Epithelial cell of esophagus (primary cell): ENCODE results near the gene CCL23.

ENCODE experiments used
- DNase-seq: peaks from one replicate; pipeline ENCODE4 v3.0.0; 2010; ENCODE audit warnings: low read depth
- H3K4me3 ChIP-seq: 2 replicates; pipeline ENCODE4 v1.5.1; 2011; ENCODE audit warnings: mild to moderate bottlenecking, low read length, control low read depth
- TF ChIP-seq, protein P1 (sequence below): IDR thresholded peaks from 2 replicates; pipeline ENCODE4 v1.5.1; 2011; ENCODE audit warnings: low read depth, mild to moderate bottlenecking, low read length, control low read depth, inconsistent platforms; ENCODE audit not compliant: insufficient read depth; ENCODE audit errors: missing control alignments

The CCL23 gene

GRCh38 chr17:35972945-35973332 lies 44.8 kb downstream of the CCL23 start:
- DNase-seq: no peak
- H3K4me3 ChIP-seq: no peak overlapping the region
- TF ChIP-seq, protein P1, sequence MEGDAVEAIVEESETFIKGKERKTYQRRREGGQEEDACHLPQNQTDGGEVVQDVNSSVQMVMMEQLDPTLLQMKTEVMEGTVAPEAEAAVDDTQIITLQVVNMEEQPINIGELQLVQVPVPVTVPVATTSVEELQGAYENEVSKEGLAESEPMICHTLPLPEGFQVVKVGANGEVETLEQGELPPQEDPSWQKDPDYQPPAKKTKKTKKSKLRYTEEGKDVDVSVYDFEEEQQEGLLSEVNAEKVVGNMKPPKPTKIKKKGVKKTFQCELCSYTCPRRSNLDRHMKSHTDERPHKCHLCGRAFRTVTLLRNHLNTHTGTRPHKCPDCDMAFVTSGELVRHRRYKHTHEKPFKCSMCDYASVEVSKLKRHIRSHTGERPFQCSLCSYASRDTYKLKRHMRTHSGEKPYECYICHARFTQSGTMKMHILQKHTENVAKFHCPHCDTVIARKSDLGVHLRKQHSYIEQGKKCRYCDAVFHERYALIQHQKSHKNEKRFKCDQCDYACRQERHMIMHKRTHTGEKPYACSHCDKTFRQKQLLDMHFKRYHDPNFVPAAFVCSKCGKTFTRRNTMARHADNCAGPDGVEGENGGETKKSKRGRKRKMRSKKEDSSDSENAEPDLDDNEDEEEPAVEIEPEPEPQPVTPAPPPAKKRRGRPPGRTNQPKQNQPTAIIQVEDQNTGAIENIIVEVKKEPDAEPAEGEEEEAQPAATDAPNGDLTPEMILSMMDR: no peak

GRCh38 chr17:35972535-35972934 lies 45.2 kb downstream of the CCL23 start:
- TF ChIP-seq, protein P1: no peak
- H3K4me3 ChIP-seq: no peak overlapping the region
- DNase-seq: peak; percentile 7

GRCh38 chr17:35972066-35972465 lies 45.7 kb downstream of the CCL23 start:
- DNase-seq: no peak
- no peak overlapping the region for H3K4me3 ChIP-seq
- TF ChIP-seq, protein P1: no peak

DNA sequence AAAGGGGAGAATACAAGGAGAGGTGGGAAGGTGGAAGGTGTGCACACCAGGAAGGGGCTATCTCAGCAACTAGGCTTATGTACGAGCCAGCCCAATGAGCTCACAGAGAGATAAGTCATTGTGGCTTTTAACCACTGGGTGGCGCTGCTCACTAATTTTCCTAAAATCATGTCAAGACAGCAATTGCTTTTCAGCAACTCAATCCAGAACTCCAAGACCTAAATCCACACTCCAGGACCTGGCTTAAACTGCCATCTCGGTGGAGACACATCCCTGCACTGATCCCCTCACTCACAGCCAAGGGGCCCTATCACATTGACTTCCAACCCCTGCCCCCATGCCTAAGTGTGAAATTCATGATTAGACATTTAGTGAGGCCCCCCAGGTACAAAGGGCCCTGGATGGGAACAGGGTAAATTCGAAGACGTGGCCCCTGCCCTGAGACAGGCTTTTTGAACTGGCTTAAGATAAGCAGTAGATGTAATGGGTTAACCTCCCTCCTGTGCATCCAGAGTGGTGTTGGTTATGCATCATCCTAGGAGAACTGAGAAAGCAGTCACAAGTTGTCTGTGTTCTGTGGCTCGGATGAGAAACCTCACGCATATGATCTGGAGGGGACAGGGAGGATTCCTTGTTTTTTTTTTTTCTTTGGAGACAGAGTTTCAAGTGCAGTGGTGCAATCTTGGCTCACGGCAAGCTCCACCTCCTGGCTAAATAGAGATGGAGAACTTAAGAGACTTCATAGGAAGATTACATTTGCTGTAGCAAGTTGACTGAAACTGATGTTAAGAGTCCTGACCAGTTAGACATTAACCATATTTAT lies 48.0 kb downstream of the CCL23 start:
- DNase-seq: peak; percentile 82
- TF ChIP-seq, protein P1: peak; percentile 78
- no peak overlapping the region for H3K4me3 ChIP-seq

GRCh38 chr17:35968520-35969054 lies 49.2 kb downstream of the CCL23 start:
- H3K4me3 ChIP-seq: no peak overlapping the region
- TF ChIP-seq, protein P1: no peak
- DNase-seq: no peak

DNA sequence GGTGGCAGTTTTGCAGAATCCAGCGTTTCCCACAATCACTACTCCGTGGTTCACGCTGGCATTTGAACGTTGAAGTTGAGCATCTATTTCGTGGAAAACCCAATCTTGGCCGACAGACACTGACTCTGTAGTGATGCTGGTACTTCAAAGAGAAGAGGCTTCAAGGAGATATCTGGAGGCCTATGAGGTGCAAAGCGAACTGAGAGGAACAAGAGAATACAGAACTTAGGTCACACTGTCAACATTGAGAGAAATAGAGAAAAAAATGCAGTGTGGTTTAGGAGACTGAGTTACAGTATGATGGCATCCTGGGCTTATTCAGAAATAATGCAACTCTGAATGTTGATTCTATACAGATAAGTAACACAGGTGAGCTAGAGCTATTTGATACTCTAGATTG lies 52.5 kb downstream of the CCL23 start:
- H3K4me3 ChIP-seq: no peak overlapping the region
- no peak for DNase-seq
- TF ChIP-seq, protein P1: no peak
